Measurements from ENCODE around the gene IL1A.

The IL1A gene

GRCh38 chr2:112818094-112818902 is 34.0 kb upstream of the IL1A start:
- TF ChIP-seq CTCF (IDR thresholded peaks at IDR 0.05; ENCODE audit: low read depth, low read length): no peak
- in situ Hi-C loops (cut with HindIII; ENCODE audit: low sequenced_read_pairs): no loop called here
- H3K4me3 ChIP-seq (ENCODE audit: low read depth, low read length): no peak overlapping the region
- no peak for DNase-seq (ENCODE audit: low read depth, low spot score)

- no peak overlapping the region for H3K4me3 ChIP-seq (ENCODE audit: low read depth, low read length)
- DNase-seq (ENCODE audit: low read depth, low spot score): no peak
- no peak for TF ChIP-seq CTCF (IDR thresholded peaks at IDR 0.05; ENCODE audit: low read depth, low read length)
- in situ Hi-C loops (cut with HindIII; ENCODE audit: low sequenced_read_pairs): no loop called here
These were observed 32.9 kb upstream of the IL1A start for GRCh38 chr2:112817082-112817689.

DNA sequence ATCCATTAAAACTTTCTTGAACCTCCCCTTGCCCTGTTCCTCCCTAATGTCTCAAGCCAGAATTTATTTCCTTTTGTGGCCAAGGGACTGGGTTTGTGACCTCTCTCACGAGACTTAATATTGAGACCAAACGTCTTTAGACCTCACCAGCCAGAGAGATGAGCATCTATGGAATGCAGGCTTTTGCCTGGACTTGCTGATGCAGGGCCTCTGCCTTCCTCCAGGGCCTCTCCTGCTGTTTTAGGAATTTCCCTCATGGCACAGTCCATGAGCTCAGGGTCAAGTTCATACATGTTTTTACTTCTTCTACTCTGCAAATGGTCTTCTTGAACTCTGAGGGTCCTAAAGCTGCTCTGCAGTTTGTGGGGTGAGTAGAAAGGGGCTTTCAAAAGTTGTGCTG is 30.0 kb upstream of the IL1A start:
- H3K4me3 ChIP-seq (ENCODE audit: low read depth, low read length): no peak overlapping the region
- TF ChIP-seq CTCF (IDR thresholded peaks at IDR 0.05; ENCODE audit: low read depth, low read length): peak; percentile 8
- peak; percentile 69 for DNase-seq (ENCODE audit: low read depth, low spot score)
- in situ Hi-C loops (cut with HindIII; ENCODE audit: low sequenced_read_pairs): no loop called here

- in situ Hi-C loops (cut with HindIII; ENCODE audit: low sequenced_read_pairs): no loop called here
- no peak for TF ChIP-seq CTCF (IDR thresholded peaks at IDR 0.05; ENCODE audit: low read depth, low read length)
- H3K4me3 ChIP-seq (ENCODE audit: low read depth, low read length): no peak overlapping the region
- DNase-seq (ENCODE audit: low read depth, low spot score): no peak
These were observed 29.1 kb upstream of the IL1A start for GRCh38 chr2:112813280-112813966.

- in situ Hi-C loops (cut with HindIII; ENCODE audit: low sequenced_read_pairs): no loop called here
- no peak for TF ChIP-seq CTCF (IDR thresholded peaks at IDR 0.05; ENCODE audit: low read depth, low read length)
- peak; percentile 78 for DNase-seq (ENCODE audit: low read depth, low spot score)
- H3K4me3 ChIP-seq (ENCODE audit: low read depth, low read length): no peak overlapping the region
These were observed 28.3 kb upstream of the IL1A start for GRCh38 chr2:112812318-112813267.

- peak; percentile 74 for DNase-seq (ENCODE audit: low read depth, low spot score)
- in situ Hi-C loops (cut with HindIII; ENCODE audit: low sequenced_read_pairs): no loop called here
- H3K4me3 ChIP-seq (ENCODE audit: low read depth, low read length): no peak overlapping the region
These were observed 27.6 kb upstream of the IL1A start for GRCh38 chr2:112811841-112812306.

More at GRCh38 chr2:112811841-112812306, 27.6 kb upstream of the IL1A start:
- TF ChIP-seq CTCF (IDR thresholded peaks at IDR 0.05; ENCODE audit: low read depth, low read length): no peak

All from astrocyte of the spinal cord (primary cell).